ENCODE results near the gene AKR1D1.
"Not testable (repeated sequence)": the region's sequence is repeated elsewhere in the genome, so short reads cannot be mapped to it uniquely, and the experiment has no call there.

Gene AKR1D1

DNA sequence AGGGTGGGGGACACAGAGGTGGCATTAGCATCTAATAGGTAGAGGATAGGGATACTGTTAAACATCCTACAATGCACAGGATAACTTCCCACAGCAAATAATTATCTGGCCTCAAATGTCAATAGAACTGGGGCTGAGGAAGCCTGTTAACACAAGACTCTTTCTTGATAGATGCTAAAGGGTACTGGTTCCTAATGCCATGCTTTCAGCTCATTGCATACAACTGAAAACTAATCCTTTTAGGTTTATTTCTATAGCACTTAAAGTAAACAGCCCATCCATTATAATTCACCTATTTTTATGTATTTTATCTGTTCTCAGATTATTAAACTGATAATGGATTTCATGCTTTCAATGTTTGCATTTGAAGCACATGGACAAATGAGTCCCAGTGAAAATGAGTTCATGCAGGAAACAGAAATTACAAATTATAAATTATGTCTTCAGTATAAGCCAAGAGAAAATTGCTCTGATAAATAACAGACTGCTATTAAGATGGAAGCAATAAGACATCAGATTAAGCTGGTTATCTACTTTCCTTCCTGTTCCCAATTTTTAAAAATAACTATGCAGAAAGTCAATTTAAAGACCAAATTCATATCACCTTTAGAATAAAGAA lies 66.4 kb downstream of the AKR1D1 start:
- no peak overlapping the region for H2AFZ ChIP-seq (ENCODE audit: low read length)
- H3K9me3 ChIP-seq (replicated peaks; ENCODE audit: insufficient read depth, low read length): no peaks in the 10 kb centered on the region
- no peak overlapping the region for H3K4me3 ChIP-seq (ENCODE audit: low read length)
- TF ChIP-seq EZH2phosphoT487 (IDR thresholded peaks at IDR 0.05; ENCODE audit: low read length): no peak
- no peak for TF ChIP-seq EZH2 (optimal IDR thresholded peaks at IDR 0.05; ENCODE audit: low read depth, low read length)
- no peak for TF ChIP-seq CTCF (IDR thresholded peaks at IDR 0.05; ENCODE audit: low read length)
- H3K27me3 ChIP-seq (replicated peaks; ENCODE audit: insufficient read depth, low read length): no peaks in the 10 kb centered on the region
- no peaks in the 10 kb centered on the region for H3F3A ChIP-seq (ENCODE audit: insufficient read depth, low read length)
- no peak overlapping the region for H3K4me2 ChIP-seq (ENCODE audit: low read depth, low read length)
- DNase-seq: no peak
- H3K79me2 ChIP-seq (ENCODE audit: low read length): no peaks in the 10 kb centered on the region
- H3K9ac ChIP-seq (ENCODE audit: low read length): no peak overlapping the region
- H3K4me1 ChIP-seq (ENCODE audit: low read length): 0 out of 2 replicates have a peak, but pooled peaks cover 9% of the 10 kb centered on the region
- H3K9me2 ChIP-seq (replicated peaks; ENCODE audit: insufficient read depth, low read length): no peaks in the 10 kb centered on the region
- no peaks in the 10 kb centered on the region for H3K36me3 ChIP-seq (replicated peaks; ENCODE audit: insufficient read depth, low read length)
- no peaks in the 10 kb centered on the region for H4K20me1 ChIP-seq (ENCODE audit: insufficient read depth, low read length)
- H3K27ac ChIP-seq (ENCODE audit: low read length): no peak overlapping the region

DNA sequence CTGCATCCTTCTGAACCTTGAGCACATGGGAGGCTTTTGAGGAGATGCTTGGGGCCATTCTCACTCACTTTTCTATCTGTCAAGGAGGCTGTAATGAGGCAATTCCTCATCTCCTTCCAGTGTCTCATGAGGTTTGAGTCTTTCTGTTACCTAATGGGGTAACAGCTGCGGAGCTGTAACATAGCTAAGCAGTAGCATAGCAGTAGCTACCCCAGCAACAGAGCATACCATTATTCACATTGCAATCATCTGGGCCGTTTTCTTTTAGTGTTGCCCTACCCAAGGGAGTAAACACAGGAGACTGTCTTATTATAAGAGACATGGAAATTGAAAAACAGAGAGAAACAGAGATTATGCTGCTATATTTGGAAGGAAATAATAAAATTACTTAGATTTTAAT lies 68.7 kb downstream of the AKR1D1 start:
- no peaks in the 10 kb centered on the region for H3K9me3 ChIP-seq (replicated peaks; ENCODE audit: insufficient read depth, low read length)
- H3K36me3 ChIP-seq (replicated peaks; ENCODE audit: insufficient read depth, low read length): no peaks in the 10 kb centered on the region
- H3K4me3 ChIP-seq (ENCODE audit: low read length): no peak overlapping the region
- no peaks in the 10 kb centered on the region for H4K20me1 ChIP-seq (ENCODE audit: insufficient read depth, low read length)
- no peak overlapping the region for H3K9ac ChIP-seq (ENCODE audit: low read length)
- DNase-seq: no peak
- H3K4me1 ChIP-seq (ENCODE audit: low read length): no peaks in the 10 kb centered on the region
- H3K4me2 ChIP-seq (ENCODE audit: low read depth, low read length): no peak overlapping the region
- no peaks in the 10 kb centered on the region for H3F3A ChIP-seq (ENCODE audit: insufficient read depth, low read length)
- H3K79me2 ChIP-seq (ENCODE audit: low read length): no peaks in the 10 kb centered on the region
- no peak overlapping the region for H2AFZ ChIP-seq (ENCODE audit: low read length)
- no peaks in the 10 kb centered on the region for H3K27me3 ChIP-seq (replicated peaks; ENCODE audit: insufficient read depth, low read length)
- no peaks in the 10 kb centered on the region for H3K9me2 ChIP-seq (replicated peaks; ENCODE audit: insufficient read depth, low read length)
- TF ChIP-seq EZH2 (optimal IDR thresholded peaks at IDR 0.05; ENCODE audit: low read depth, low read length): no peak
- no peak for TF ChIP-seq CTCF (IDR thresholded peaks at IDR 0.05; ENCODE audit: low read length)
- no peak for TF ChIP-seq EZH2phosphoT487 (IDR thresholded peaks at IDR 0.05; ENCODE audit: low read length)
- no peak overlapping the region for H3K27ac ChIP-seq (ENCODE audit: low read length)

DNA sequence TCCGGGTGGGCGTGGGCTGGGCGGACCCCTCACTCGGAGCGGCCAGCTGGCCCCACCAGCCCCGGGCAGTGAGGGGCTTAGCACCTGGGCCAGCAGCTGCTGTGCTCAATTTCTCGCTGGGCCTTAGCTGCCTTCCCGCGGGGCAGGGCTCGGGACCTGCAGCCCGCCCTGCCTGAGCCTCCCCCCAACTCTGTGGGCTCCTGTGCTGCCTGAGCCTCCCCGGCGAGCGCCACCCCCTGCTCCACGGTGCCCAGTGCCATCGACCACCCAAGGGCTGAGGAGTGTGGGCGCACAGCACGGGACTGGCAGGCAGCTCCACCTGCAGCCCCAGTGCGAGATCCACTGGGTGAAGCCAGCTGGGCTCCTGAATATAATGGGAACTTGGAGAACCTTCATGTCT lies 70.0 kb downstream of the AKR1D1 start:
- not testable (repeated sequence) for H3K4me3 ChIP-seq (ENCODE audit: low read length); H2AFZ ChIP-seq (ENCODE audit: low read length); H3K27me3 ChIP-seq (replicated peaks; ENCODE audit: insufficient read depth, low read length)

DNA sequence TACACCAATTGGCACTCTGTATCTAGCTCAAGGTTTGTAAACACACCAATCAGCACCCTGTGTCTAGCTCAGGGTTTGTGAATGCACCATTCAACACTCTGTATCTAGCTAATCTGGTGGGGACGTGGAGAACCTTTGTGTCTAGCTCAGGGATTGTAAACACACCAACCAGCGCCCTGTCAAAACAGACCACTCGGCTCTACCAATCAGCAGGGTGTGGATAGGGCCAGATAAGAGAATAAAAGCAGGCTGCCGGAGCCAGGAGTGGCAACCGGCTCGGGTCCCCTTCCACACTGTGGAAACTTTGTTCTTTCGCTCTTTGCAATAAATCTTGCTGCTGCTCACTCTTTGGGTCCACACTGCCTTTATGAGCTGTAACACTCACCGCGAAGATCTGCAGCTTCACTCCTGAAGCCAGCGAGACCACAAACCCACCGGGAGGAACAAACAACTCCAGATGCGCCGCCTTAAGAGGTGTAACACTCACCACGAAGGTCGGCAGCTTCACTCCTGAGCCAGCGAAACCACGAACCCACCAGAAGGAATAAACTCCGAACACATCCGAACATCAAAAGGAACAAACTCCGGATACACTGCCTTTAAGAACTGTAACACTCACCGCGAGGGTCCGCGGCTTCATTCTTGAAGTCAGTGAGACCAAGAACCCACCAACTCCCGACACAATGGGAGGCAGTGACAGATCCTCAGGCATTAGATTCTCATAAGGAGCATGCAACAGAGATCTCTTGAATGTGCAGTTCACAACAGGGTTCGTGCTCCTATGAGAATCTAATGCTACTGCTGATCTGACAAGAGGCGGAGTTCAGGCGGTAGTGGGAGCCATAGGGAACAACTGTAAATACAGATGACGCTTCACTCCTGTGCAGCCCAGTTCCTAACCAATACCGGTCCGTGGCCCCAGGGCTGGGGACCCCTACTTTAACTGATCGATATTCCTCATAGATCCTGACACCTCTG lies 70.8 kb downstream of the AKR1D1 start:
- not testable (repeated sequence) for H3K79me2 ChIP-seq (ENCODE audit: low read length); H2AFZ ChIP-seq (ENCODE audit: low read length); H3K4me3 ChIP-seq (ENCODE audit: low read length); H3K27me3 ChIP-seq (replicated peaks; ENCODE audit: insufficient read depth, low read length); H4K20me1 ChIP-seq (ENCODE audit: insufficient read depth, low read length); H3K9me2 ChIP-seq (replicated peaks; ENCODE audit: insufficient read depth, low read length); DNase-seq; H3F3A ChIP-seq (ENCODE audit: insufficient read depth, low read length); H3K4me2 ChIP-seq (ENCODE audit: low read depth, low read length); H3K4me1 ChIP-seq (ENCODE audit: low read length); H3K9ac ChIP-seq (ENCODE audit: low read length); H3K9me3 ChIP-seq (replicated peaks; ENCODE audit: insufficient read depth, low read length); H3K27ac ChIP-seq (ENCODE audit: low read length); H3K36me3 ChIP-seq (replicated peaks; ENCODE audit: insufficient read depth, low read length)

More for the DNA sequence above, 70.0 kb downstream of the AKR1D1 start:
- H3K9me2 ChIP-seq (replicated peaks; ENCODE audit: insufficient read depth, low read length); H3K9ac ChIP-seq (ENCODE audit: low read length); H3K4me1 ChIP-seq (ENCODE audit: low read length); H4K20me1 ChIP-seq (ENCODE audit: insufficient read depth, low read length); H3F3A ChIP-seq (ENCODE audit: insufficient read depth, low read length); H3K4me2 ChIP-seq (ENCODE audit: low read depth, low read length); H3K79me2 ChIP-seq (ENCODE audit: low read length); H3K9me3 ChIP-seq (replicated peaks; ENCODE audit: insufficient read depth, low read length); H3K27ac ChIP-seq (ENCODE audit: low read length); DNase-seq; H3K36me3 ChIP-seq (replicated peaks; ENCODE audit: insufficient read depth, low read length): not testable (repeated sequence)
